GM12878 (cell line): ENCODE data around the gene EEPD1. TPM values are rescaled to one million over a fixed set of nuclear protein-coding genes. Genes with fewer than 3 reads are reported as not detected.

Source experiments
- BCLAF1 ChIP-seq: fragments of 450-650 bp; IDR thresholded peaks from 2 replicates; pipeline ENCODE4 v1.6.1; 2017; ENCODE audit warnings: antibody characterized with exemption, mild to moderate bottlenecking, moderate library complexity
- CUX1 ChIP-seq: IDR thresholded peaks from 2 replicates; pipeline ENCODE4 v1.6.1; 2012; ENCODE audit warnings: improper control_type of control experiment, low read depth, low read length; ENCODE audit not compliant: insufficient replicate concordance
- NR2C2 ChIP-seq: IDR thresholded peaks from 2 replicates; pipeline ENCODE4 v1.6.1; 2011; ENCODE audit warnings: borderline replicate concordance, low read depth; ENCODE audit not compliant: control insufficient read depth, insufficient read length
- RB1 ChIP-seq: fragments of 450-650 bp; formaldehyde crosslinking; IDR thresholded peaks from 2 replicates; pipeline ENCODE4 v1.6.1; 2017; ENCODE audit warnings: mild to moderate bottlenecking, borderline replicate concordance
- SRF ChIP-seq, 2 experiments: IDR thresholded peaks; 2 replicates each; pipeline ENCODE4 v1.6.1; 2011; ENCODE audit warnings: low read depth in 2 of 2, low read length in 2 of 2, mild to moderate bottlenecking in 1 of 2, moderate library complexity in 1 of 2
- ZNF622 ChIP-seq: fragments of 450-650 bp; IDR thresholded peaks from 2 replicates; pipeline ENCODE4 v1.6.1; 2017; ENCODE audit warnings: mild to moderate bottlenecking, inconsistent platforms
- polyA plus RNA-seq, 11 experiments: library from polyadenylated mRNA; depleted of rRNA in 4 of 11; unstranded in 6 of 11; stranded (reverse) in 5 of 11; fragments of >200 nt; fragmentation: Nextera tagmentation in 4 of 11; fragmentation: Illumina TruSeq in 1 of 11; extraction: Ambion mirVana in 4 of 11; extraction: Trizol in 1 of 11; gene quantifications; 1 replicate in 1 of 11; 2 replicates in 10 of 11; pipeline versions ENCODE4 v1.2.1 to v1.2.3, GENCODE V29; 2011 to 2016; ENCODE audit warnings: inconsistent platforms in 2 of 11, missing spikeins in 2 of 11, low read depth in 1 of 11
- total RNA-seq, 4 experiments: library from RNA; depleted of rRNA in 3 of 4; stranded (reverse); fragments of >200 nt in 3 of 4; fragmentation: Illumina TruSeq in 1 of 4; extraction: Trizol in 1 of 4; gene quantifications; 2 replicates each; pipeline versions ENCODE4 v1.2.1 to v1.2.3, GENCODE V29; 2013 to 2021

Gene EEPD1
- total and polyA plus RNA-seq, 10 of the 15 experiments (the other 5 are each of a cell fraction or from before 2014, with no cell fraction given), result 0.24 to 2.8 (median 0.86) TPM; not detected in 1

GRCh38 chr7:36227223-36227622 lies 74.2 kb downstream of the EEPD1 start (continued):
- TF ChIP-seq CUX1 (no peak), BCLAF1 (no peak), SRF (IDR thresholded peaks at IDR 0.05; ENCODE audit: low read depth in 2 of 2, low read length in 2 of 2) (no peak), ZNF622 (no peak), NR2C2 (no peak), RB1 (no peak)
